Gastroesophageal sphincter (tissue), 4 donors: Measurements from ENCODE around the gene CTSG. TPM values are rescaled to one million over a fixed set of nuclear protein-coding genes. Genes with fewer than 3 reads are reported as not detected.
"Not testable (repeated sequence)": the region's sequence is repeated elsewhere in the genome, so short reads cannot be mapped to it uniquely, and the experiment has no call there.

Experiments used
- ATAC-seq: fragments of 150-250 bp; one replicate; pipeline ENCODE4 v1.9.1; 2016; ENCODE audit warnings: mild to moderate bottlenecking, moderate library complexity
- H3K27ac ChIP-seq, 4 donors: fragments of 200-600 bp; sonication (generic) in 3 of 4; 1 replicate in 3 of 4; 2 replicates in 1 of 4; pipeline ENCODE4 v1.5.1; 2016 to 2019
- H3K27me3 ChIP-seq: fragments of 200-600 bp; sonication (generic); one replicate; pipeline ENCODE4 v1.5.1; 2019
- H3K36me3 ChIP-seq, 2 donors: fragments of 200-600 bp; sonication (generic); one replicate each; pipeline ENCODE4 v1.5.1; 2019; ENCODE audit warnings: control low read depth in 1 of 2
- H3K4me1 ChIP-seq, 3 donors: fragments of 200-600 bp; sonication (generic); 1 replicate in 2 of 3; 2 replicates in 1 of 3; pipeline ENCODE4 v1.5.1; 2016 to 2019; ENCODE audit warnings: control low read depth in 2 of 3
- H3K4me3 ChIP-seq, 2 donors: fragments of 200-600 bp; sonication (generic); one replicate each; pipeline ENCODE4 v1.5.1; 2019; ENCODE audit warnings: mild to moderate bottlenecking in 1 of 2, moderate library complexity in 1 of 2
- H3K9me3 ChIP-seq, 3 donors: fragments of 200-600 bp; sonication (generic); one replicate each; pipeline ENCODE4 v1.5.1; 2017 to 2019; ENCODE audit warnings: control low read depth in 2 of 3
- EP300 ChIP-seq: sonication (generic); formaldehyde crosslinking; IDR thresholded peaks from one replicate; pipeline ENCODE4 v1.6.1; 2017; ENCODE audit warnings: antibody characterized with exemption, mild to moderate bottlenecking
- POLR2A ChIP-seq, 2 donors: fragments of 450-650 bp; IDR thresholded peaks; one replicate each; pipeline ENCODE4 v1.6.1; 2017; ENCODE audit warnings: antibody characterized with exemption in 2 of 2, mild to moderate bottlenecking in 2 of 2, moderate library complexity in 1 of 2
- POLR2AphosphoS5 ChIP-seq: sonication (generic); formaldehyde crosslinking; IDR thresholded peaks from one replicate; pipeline ENCODE4 v1.6.1; 2017; ENCODE audit warnings: antibody characterized with exemption
- WGBS, 2 donors: methylation state at CpG; one replicate each; pipeline ENCODE4 v1.1.5; 2018; ENCODE audit warnings: low coverage in 1 of 2; 5-methylcytosine and 5-hydroxymethylcytosine counted together
- total RNA-seq, 4 donors: library from RNA; depleted of rRNA; stranded (reverse); fragments of >200 nt; gene quantifications; one replicate each; pipeline ENCODE4 v1.1.0, GENCODE V29; 2016
- TF ChIP-seq, protein P1 (sequence below), 4 experiments: fragments of 200-600 bp in 2 of 4; fragments of 450-650 bp in 2 of 4; sonication (generic) in 1 of 4; IDR thresholded peaks; one replicate each; pipeline ENCODE4 v1.5.1; 2017 to 2019; ENCODE audit warnings: antibody characterized with exemption in 4 of 4, mild to moderate bottlenecking in 2 of 4, moderate library complexity in 2 of 4

The CTSG gene
- total RNA-seq, 4 donors from 2014 or later, result 2.1 to 17.2 (median 5.4) TPM; not detected in 1

DNA sequence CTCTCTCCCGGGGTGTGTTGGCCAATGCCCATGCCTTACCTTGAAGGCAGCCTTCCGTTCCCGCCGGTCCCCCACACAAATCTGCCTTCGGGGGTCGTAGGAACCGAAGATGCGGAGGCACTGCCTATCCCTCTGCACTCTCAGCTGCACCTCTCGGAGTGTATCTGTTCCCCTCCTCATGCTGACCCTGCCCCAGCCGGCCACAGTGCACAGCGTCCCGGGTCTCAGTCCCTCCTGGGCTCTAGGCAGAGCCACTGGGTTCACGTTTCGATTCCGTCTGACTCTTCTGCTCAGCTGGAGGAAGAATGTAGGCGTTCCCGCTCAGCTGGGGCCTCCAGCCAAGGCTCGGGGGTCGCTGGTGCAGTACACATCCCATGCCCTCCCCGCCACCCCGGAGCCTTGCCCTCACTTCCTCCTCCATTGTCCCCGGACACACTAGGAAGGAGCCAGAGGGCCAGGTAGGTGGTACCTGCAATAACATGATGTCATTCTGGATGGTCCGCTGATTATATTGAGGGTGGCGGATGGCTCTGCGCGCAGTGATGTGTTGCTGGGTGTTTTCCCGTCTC lies 1.8 kb downstream of the CTSG start:
- peaks cover 6% of the 10 kb centered on the region for H3K27me3 ChIP-seq
- H3K4me1 ChIP-seq, result no peaks in the 10 kb centered on the region
- TF ChIP-seq POLR2AphosphoS5, result no peak
- TF ChIP-seq, protein P1, sequence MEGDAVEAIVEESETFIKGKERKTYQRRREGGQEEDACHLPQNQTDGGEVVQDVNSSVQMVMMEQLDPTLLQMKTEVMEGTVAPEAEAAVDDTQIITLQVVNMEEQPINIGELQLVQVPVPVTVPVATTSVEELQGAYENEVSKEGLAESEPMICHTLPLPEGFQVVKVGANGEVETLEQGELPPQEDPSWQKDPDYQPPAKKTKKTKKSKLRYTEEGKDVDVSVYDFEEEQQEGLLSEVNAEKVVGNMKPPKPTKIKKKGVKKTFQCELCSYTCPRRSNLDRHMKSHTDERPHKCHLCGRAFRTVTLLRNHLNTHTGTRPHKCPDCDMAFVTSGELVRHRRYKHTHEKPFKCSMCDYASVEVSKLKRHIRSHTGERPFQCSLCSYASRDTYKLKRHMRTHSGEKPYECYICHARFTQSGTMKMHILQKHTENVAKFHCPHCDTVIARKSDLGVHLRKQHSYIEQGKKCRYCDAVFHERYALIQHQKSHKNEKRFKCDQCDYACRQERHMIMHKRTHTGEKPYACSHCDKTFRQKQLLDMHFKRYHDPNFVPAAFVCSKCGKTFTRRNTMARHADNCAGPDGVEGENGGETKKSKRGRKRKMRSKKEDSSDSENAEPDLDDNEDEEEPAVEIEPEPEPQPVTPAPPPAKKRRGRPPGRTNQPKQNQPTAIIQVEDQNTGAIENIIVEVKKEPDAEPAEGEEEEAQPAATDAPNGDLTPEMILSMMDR (IDR thresholded peaks at IDR 0.05), result no peak
- TF ChIP-seq POLR2A (IDR thresholded peaks at IDR 0.05), result no peak
- TF ChIP-seq EP300, result no peak
- 80% methylated on average over 2 of the region's 27 CpGs; no CpG with 5 or more reads in 1 of the 2 donors for WGBS, 2 donors
- H3K9me3 ChIP-seq, result no peaks in the 10 kb centered on the region
- no peak overlapping the region for H3K27ac ChIP-seq
- no peaks in the 10 kb centered on the region for H3K36me3 ChIP-seq
- ATAC-seq, result no peak
- H3K4me3 ChIP-seq, result no peak overlapping the region

DNA sequence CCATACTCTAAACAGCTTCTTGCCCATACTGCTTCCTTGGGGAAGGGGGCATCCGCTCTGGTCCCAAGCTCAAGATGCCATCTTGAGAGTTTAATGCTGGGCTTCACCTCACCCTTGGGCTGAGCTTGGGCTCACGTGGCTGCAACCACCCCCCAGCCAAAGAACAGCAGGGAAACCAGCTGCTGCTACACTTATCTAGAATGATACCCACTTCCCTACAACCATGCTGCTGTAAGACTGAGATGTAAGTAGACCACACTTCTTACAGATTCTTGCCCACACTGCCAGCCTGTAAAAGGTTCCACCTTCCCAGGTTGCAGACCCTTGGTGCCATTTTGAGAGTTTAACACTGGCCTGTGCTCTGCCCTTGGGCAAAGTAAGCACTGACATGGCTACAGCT lies 9.7 kb downstream of the CTSG start:
- H3K4me3 ChIP-seq, result no peak overlapping the region
- H3K4me1 ChIP-seq, result no peaks in the 10 kb centered on the region
- H3K27me3 ChIP-seq, result no peaks in the 10 kb centered on the region
- no peak overlapping the region for H3K27ac ChIP-seq
- no peak for ATAC-seq
- no peaks in the 10 kb centered on the region for H3K36me3 ChIP-seq
- no peak for TF ChIP-seq POLR2AphosphoS5
- WGBS, 2 donors, result 100% methylated on average over 1 of the region's 2 CpGs; no CpG with 5 or more reads in 1 of the 2 donors
- peaks cover 0 to 43% (median 0%) of the 10 kb centered on the region in 3 donors for H3K9me3 ChIP-seq

DNA sequence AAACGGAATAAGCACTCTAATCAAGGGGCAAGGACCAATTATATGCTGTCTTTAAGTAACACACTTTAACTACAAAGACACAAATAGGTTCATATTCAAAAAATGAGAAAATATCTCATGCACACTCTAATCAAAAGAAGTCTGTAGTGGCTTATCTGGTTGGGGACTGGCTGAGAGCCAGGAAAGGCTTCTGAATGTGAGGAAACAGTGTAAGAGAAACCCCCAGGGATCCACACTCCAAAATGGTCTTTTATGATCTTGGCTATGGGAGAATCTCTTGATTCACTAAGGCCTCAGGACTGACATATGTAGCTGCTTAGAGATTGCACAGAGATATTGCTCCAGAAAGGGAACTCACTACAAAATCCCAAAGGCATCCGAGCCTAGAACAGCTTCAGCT lies 10.3 kb downstream of the CTSG start:
- Histone ChIP-seq H3K4me3 (no peak overlapping the region), H3K36me3 (no peaks in the 10 kb centered on the region), H3K27me3 (no peaks in the 10 kb centered on the region), H3K4me1 (no peaks in the 10 kb centered on the region), H3K9me3 (peaks cover 0 to 43% (median 0%) of the 10 kb centered on the region in 3 donors), H3K27ac (no peak overlapping the region)
- ATAC-seq, result no peak
- 49 to 68% methylated on average over 2 of the region's 2 CpGs for WGBS, 2 donors
- no peak for TF ChIP-seq POLR2AphosphoS5
- TF ChIP-seq EP300, result no peak
- TF ChIP-seq POLR2A (IDR thresholded peaks at IDR 0.05), result no peak
- TF ChIP-seq, protein P1 (IDR thresholded peaks at IDR 0.05), result no peak

DNA sequence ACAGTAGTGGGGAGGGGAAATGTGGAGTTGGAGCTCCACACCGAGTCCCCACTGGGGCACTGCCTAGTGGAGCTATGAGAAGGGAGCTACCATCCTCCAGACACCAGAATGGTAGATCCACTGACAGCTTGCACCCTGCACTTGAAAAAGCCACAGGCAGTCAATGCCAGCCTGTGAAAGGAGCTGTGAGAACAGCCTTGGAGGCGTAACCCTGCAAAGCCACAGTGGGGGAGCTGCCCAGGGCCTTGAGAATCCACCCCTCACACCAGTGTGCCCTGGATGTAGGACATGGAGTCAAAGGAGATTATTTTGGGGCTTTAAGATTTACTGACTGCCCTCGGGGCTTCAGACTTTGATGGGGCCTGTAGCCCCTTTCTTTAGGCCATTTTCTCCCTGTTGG lies 12.5 kb downstream of the CTSG start:
- TF ChIP-seq EP300 (no peak), POLR2A (IDR thresholded peaks at IDR 0.05) (no peak), POLR2AphosphoS5 (no peak)
- TF ChIP-seq, protein P1 (IDR thresholded peaks at IDR 0.05), result no peak
- 63% methylated on average over 1 of the region's 3 CpGs; no CpG with 5 or more reads in 1 of the 2 donors for WGBS, 2 donors
- H3K27me3 ChIP-seq, result no peaks in the 10 kb centered on the region
- peaks cover 0 to 41% (median 0%) of the 10 kb centered on the region in 3 donors for H3K9me3 ChIP-seq
- H3K4me3 ChIP-seq, result no peak overlapping the region
- H3K27ac ChIP-seq, result no peak overlapping the region
- no peaks in the 10 kb centered on the region for H3K36me3 ChIP-seq
- no peaks in the 10 kb centered on the region for H3K4me1 ChIP-seq
- ATAC-seq, result no peak

DNA sequence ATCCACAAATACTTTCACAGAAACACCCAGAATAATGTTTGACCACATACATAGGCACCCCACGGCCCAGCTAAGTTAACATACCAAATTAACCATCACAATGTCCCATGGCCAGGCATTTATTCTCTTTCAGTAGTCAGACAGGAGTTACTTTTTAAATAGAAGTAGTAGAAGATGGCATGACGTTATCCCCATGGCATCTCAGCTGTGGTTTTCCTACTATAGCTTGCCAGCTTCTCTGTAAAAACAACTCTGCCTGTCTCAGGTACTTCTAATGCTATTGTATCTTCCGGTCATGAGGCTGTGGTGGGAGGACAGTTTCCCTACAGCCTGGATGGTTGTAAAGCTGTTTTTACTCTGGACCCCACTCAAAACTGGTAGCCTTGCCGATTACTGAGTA lies 19.3 kb downstream of the CTSG start:
- no peak for ATAC-seq
- no peaks in the 10 kb centered on the region for H3K4me1 ChIP-seq
- 37 to 49% methylated on average over 3 to 4 of the region's 4 CpGs for WGBS, 2 donors
- H3K4me3 ChIP-seq, result no peak overlapping the region
- no peaks in the 10 kb centered on the region for H3K36me3 ChIP-seq
- TF ChIP-seq EP300 (no peak), POLR2AphosphoS5 (no peak), POLR2A (IDR thresholded peaks at IDR 0.05) (no peak)
- TF ChIP-seq, protein P1 (IDR thresholded peaks at IDR 0.05), result no peak
- H3K27ac ChIP-seq, result no peak overlapping the region
- peaks cover 0 to 8% (median 0%) of the 10 kb centered on the region in 3 donors for H3K9me3 ChIP-seq
- H3K27me3 ChIP-seq, result no peaks in the 10 kb centered on the region

DNA sequence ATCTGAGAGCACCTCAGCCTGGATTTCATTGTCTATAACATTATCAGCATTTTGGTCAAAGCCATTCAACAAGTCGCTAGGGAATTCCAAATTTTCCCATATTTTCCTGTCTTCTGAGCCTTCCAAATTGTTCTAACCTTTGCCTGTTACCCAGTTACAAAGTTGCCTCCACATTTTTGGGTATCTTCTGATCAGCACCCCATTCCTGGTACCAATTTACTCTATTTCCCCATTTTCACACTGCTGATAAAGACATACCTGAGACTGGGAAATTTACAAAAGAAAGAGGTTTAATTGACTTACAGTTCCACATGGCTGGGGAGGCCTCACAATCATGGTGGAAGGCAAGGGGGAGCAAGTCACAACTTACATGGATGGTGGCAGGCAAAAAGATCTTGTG lies 27.0 kb downstream of the CTSG start:
- H3K9me3 ChIP-seq, result peaks cover 0 to 24% (median 0%) of the 10 kb centered on the region in 3 donors
- H3K27ac ChIP-seq, H3K4me3 ChIP-seq, H3K36me3 ChIP-seq, H3K4me1 ChIP-seq, ATAC-seq, H3K27me3 ChIP-seq: not testable (repeated sequence)
- WGBS, 2 donors, result 29 to 55% methylated on average over 1 of the region's 1 CpG
